HG03064 (cell line): ENCODE results near the gene SLC22A14.

Experiments used
- ATAC-seq: cut with Tn5 transposase; IDR thresholded peaks from one replicate; pipeline ENCODE4 v1.9.1; 2021; ENCODE audit warnings: low read depth; ENCODE audit not compliant: unreplicated experiment

Gene SLC22A14

DNA sequence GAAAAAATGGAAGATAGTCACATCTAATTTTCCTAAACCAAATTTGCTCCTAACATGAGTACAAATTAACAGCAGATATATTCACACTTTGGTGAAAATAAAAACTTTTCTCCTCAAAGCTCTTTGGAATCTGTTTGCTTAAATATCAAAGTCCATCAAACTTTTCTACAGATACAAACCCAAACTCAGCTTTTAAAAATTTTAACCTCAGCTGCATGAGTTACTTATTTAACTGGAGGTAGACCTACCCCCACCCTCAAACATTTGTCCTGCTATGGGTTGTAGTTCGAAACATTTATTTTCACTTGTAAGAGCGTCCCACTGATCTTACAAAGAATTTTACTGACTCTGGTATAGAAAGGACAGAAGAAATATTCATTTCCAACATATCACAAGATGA is 55.6 kb downstream of the SLC22A14 start:
- no peak for ATAC-seq

DNA sequence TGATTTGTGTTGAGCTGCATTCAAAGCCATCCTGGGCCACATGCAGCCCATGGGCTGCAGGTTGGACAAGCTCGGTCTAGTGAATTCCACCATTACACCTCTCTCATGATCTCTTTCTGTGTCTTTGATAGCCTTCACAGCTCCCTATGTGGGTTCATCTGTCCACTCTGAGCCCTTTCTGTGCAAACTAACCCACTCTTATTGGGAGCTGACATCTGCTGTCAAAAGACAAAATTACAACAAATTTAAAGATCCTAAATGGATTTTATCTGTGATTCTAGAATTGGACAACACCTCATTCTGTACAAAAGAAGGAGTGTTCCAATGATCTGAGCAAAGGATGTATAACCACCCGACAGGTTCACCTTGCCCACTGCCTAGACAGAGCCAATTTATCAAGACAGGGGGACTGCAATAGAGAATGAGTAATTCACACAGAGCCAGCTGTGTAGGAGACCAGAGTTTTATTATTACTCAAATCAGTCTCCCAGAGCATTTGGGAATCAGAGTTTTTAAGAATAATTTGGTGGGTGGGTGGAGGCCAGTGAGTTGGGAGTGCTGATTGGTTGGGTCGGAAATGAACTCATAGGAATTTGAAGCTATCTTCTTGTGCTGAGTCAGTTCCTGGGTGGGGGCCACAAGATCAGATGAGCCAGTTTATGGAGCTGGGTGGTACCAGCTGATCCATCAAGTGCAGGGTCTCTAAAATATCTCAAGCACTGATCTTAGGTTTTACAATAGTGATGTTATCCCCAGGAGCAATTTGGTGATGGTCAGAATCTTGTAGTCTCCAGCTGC is 61.9 kb downstream of the SLC22A14 start:
- no peak for ATAC-seq

- ATAC-seq = no peak
These were observed 63.9 kb downstream of the SLC22A14 start for GRCh38 chr3:38345879-38346586.

DNA sequence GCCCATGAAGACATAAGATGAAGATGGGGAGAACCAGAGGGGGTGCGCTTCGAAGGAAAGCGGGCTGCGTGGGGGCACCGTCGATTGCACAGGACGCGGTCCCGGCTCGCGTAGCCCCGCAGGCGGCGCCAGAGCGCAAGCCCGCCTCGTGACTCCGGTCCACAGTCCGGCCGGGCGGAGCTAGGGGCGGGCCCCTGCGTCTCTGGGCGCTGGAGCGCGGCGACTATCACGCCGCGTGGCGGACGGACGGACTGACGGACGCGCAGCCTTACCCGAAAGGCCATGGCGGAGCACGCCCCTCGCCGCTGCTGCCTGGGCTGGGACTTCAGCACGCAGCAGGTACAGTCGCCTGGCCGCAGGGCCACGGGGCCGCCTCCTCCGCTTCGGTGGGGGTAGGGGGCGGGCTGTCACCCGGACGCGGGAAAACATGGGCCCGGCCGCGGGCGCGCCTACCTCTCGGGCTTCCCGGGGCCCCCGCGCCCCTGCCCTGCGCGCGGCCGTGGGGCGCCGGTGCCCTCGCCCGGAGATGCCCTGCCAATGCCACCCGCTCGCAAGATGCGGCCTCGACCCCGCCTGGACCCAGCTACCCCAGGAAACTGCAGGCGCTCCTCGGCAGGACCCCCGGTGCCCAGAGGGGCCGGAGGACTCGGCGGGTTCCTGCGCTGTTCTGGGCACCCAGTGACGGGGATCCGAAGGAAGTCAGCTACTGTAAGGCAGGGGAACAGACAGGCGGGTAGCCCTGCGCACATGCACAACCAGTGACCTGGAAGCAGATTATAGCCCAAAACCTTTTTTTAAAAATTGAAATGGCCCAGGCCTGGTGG is 64.7 kb downstream of the SLC22A14 start, which contains the start of gene XYLB:
TSS of gene XYLB (plus strand) at position 199 of the 824 bp plus-strand sequence. CDS start at position 283, 84 bp downstream.
- peak; percentile 97 for ATAC-seq

DNA sequence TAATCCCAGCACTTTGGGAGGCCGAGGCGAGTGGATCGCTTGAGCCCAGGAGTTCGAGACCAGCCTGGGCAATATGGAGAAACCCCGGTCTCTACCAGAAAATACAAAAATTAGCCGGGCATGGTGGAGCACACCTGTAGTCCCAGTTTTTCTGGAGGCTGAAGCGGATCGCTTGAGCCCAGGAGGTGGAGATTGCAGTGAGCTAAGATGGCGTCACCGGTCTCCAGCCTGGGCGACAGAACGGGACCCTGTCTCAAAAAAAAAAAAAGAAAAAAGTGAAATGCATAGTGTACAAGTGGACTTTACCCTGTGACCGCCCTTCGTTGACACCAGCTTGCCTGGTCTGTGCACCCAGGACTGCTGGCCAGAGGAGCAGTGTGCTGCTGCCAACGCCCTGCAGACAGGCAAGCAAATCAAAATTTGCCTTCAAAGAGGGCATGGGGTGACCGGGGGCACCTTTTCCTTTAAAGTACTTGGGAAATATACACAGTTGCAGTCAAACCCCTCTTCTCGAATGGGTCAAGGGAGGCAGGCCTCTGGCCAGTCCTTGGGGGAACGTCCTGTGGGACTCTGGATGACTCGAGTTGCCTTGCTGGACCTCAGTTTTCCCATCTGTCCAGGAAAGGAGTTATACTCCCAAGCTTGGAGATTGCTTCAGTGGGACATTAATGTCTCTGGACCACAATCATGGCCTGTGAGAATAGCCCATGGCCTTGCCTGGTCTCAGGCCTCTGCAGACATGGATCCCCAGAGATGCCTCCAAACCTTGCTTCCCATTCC is 65.5 kb downstream of the SLC22A14 start:
- no peak for ATAC-seq

- ATAC-seq = no peak
These were observed 66.8 kb downstream of the SLC22A14 start for GRCh38 chr3:38348903-38349302.

DNA sequence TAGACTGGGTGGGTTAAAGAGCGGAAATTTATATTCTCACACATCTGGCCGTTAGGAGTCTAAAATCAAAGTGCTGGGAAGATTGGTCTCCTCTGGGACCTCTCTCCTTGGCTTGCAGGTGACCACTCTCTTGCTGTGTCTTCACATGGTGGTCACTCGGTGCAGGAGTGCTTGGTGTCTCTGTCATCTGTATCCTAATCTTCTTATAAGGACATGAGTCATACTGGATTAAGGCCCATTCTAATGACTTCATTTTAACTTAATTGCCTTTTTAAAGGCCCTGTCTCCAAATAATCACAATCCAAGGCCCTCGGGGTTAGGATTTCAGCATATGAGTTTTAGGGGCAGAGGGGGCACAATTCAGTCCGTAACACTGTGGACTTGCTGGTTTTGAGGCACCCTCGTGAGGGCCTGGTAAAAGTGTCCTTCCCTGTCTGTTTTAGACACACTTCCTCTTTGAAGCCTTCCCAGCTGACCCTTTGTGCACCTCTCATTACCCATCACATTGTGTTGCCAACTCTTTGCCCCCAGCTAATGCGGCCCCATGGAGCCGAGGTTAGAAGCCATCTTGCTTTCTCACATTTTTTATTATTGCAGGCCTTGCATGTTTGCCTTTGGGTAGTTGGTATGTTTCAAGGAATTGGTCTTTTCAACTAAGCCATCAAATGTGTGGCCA is 67.7 kb downstream of the SLC22A14 start:
- no peak for ATAC-seq

DNA sequence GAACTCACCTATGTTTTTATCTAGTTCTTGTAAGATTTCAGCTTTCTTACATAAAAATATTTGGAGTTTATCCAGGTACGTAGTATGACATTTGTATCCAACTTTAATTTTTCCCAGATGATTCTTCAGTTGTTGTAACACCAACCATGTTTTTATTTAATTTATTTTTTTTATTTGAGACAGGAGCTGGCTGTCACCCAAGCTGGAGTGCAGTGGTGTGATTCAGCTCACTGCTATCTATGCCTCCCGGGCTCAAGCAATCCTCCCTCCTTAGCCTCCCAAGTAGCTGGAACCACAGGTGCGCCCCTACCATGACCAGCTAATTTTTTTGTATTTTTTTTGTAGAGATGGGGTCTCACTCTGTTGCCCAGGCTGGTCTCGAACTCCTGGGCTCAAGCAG is 71.1 kb downstream of the SLC22A14 start:
- ATAC-seq = no peak

- no peak for ATAC-seq
These were observed 72.7 kb downstream of the SLC22A14 start for GRCh38 chr3:38354588-38355330.

DNA sequence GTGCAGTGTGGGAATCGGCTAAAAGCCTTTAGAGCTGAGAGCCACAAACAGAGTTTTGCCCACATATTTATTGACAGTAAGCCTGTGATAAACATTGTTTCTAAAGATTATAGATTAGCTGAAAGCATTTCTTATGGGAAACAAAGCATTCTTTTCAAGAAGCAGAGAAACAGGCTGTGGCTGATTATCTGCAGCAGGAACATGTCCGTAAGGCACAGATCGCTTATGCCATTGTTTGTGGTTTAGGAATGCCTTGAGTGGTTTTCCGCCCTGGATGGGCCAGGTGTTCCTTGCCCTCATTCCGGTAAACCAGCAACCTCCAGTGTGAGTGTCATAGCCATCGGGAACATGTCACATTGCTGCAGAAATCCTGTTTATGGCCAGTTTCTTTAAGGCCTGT is 76.9 kb downstream of the SLC22A14 start:
- no peak for ATAC-seq

GRCh38 chr3:38360345-38360744 is 78.3 kb downstream of the SLC22A14 start:
- ATAC-seq = no peak

DNA sequence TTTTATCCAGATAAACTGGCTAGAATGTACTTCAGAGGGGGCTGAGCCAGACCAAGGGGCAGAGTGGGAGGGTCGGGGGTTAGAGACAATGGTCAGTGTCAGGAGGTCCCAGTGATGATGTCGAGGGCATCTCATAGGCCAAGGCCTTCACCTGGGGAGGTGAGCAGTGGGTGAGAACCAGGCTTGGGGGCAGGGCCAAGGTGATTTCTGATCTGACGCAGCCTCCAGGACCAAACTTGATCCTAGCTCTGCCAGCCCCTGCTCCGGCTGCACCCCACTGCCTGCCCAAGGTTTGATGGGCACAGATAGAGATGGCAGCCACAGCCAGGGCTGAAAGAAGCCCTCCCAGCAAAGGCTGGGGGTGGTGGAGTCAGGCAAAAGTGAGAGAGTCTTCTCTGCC is 79.4 kb downstream of the SLC22A14 start:
- no peak for ATAC-seq

GRCh38 chr3:38362825-38363224 is 80.7 kb downstream of the SLC22A14 start:
- no peak for ATAC-seq

- ATAC-seq = no peak
These were observed 82.8 kb downstream of the SLC22A14 start for GRCh38 chr3:38364721-38365400.

DNA sequence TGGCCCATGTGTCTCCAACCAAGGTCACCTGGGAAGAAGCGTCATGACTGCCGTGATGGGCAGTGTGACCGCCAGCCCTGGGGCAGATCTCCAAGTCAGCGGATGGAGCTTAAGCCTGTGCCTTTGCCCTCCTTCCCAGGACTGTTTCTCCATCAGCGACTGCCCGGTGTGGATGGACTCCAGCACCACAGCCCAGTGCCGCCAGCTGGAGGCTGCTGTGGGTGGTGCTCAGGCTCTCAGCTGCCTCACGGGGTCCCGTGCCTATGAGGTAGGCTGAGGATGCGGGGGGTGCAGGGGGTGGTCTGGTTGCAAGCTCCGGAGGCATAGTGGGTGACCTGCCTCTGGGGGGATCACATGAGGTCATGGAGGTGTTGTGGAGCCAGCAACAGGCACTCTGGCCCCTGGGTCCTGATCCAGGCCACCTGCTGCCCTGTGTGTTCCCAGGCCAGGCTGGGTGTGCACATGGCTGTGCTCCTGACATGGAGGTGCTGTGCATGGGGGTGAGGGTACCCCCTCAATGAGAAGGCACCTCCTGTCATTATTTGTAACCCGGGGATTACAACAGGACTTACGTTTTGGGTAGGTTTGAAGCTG is 83.5 kb downstream of the SLC22A14 start:
- ATAC-seq = no peak

DNA sequence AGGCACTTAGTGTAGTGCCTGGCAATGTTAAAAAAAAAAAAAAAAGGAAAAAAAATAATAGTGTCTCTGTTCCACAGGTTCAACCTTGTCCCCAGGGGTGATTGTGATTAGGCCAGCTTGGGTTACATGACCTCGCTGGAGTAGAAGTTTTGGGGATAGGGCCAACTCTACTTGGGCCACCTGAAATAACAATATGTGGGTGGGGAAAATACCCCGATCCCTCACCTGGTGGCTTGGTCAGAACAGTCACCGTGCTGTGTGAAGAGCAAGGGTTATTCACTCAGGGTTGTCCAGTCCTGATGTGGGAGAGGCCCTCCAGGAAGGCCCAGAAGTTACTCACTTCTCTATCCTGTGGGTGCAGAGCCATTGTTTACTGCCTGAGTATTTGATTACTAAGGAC is 84.0 kb downstream of the SLC22A14 start:
- ATAC-seq = no peak

- no peak for ATAC-seq
These were observed 85.7 kb downstream of the SLC22A14 start for GRCh38 chr3:38367779-38368178.
